Measurements from ENCODE around the gene CAMKMT. TPM values are rescaled to one million over a fixed set of nuclear protein-coding genes. Genes with fewer than 3 reads are reported as not detected.

Gene CAMKMT
- total and polyA plus RNA-seq, 7 donors = 6.1 to 15.6 (median 11.6) TPM

GRCh38 chr2:44745922-44746766 lies 384.4 kb downstream of the CAMKMT start:
- TF ChIP-seq EP300 (IDR thresholded peaks at IDR 0.05) (no peak), POLR2AphosphoS5 (IDR thresholded peaks at IDR 0.05) (no peak), POLR2A (IDR thresholded peaks at IDR 0.05) (no peak), CTCF (IDR thresholded peaks at IDR 0.05) (no peak)
- WGBS, 2 donors = 81 to 94% methylated on average over 4 of the region's 4 CpGs
- Histone ChIP-seq H3K4me1 (peaks cover 0 to 23% (median 12%) of the 10 kb centered on the region in 4 donors), H3K27ac (no peak overlapping the region), H3K9me3 (no peaks in the 10 kb centered on the region), H3K4me3 (no peak overlapping the region), H3K27me3 (no peaks in the 10 kb centered on the region), H3K36me3 (no peaks in the 10 kb centered on the region)
- DNase-seq = no peak
- intact Hi-C loops (cut with DNase I) = no loop called here

GRCh38 chr2:44746856-44747615 lies 385.3 kb downstream of the CAMKMT start:
- H3K4me1 ChIP-seq = peaks cover 0 to 23% (median 12%) of the 10 kb centered on the region in 4 donors
- DNase-seq = no peak
- no peaks in the 10 kb centered on the region for H3K36me3 ChIP-seq
- WGBS, 2 donors = 92 to 93% methylated on average over 8 of the region's 8 CpGs
- no peak overlapping the region for H3K4me3 ChIP-seq
- TF ChIP-seq POLR2A (IDR thresholded peaks at IDR 0.05) (no peak), EP300 (IDR thresholded peaks at IDR 0.05) (no peak), CTCF (IDR thresholded peaks at IDR 0.05) (no peak), POLR2AphosphoS5 (IDR thresholded peaks at IDR 0.05) (no peak)
- intact Hi-C loops (cut with DNase I) = no loop called here
- H3K27ac ChIP-seq = no peak overlapping the region
- no peaks in the 10 kb centered on the region for H3K27me3 ChIP-seq
- no peaks in the 10 kb centered on the region for H3K9me3 ChIP-seq

- intact Hi-C loops (cut with DNase I) = no loop called here
- Histone ChIP-seq H3K36me3 (no peaks in the 10 kb centered on the region), H3K27me3 (no peaks in the 10 kb centered on the region), H3K27ac (no peak overlapping the region), H3K9me3 (no peaks in the 10 kb centered on the region), H3K4me3 (no peak overlapping the region), H3K4me1 (peaks cover 0 to 23% (median 12%) of the 10 kb centered on the region in 4 donors)
- no peak for TF ChIP-seq POLR2A (IDR thresholded peaks at IDR 0.05)
- no peak for TF ChIP-seq EP300 (IDR thresholded peaks at IDR 0.05)
- no peak for TF ChIP-seq POLR2AphosphoS5 (IDR thresholded peaks at IDR 0.05)
- TF ChIP-seq CTCF (IDR thresholded peaks at IDR 0.05) = no peak
- no peak for DNase-seq
Measured at GRCh38 chr2:44747794-44748193, 386.0 kb downstream of the CAMKMT start.

- Histone ChIP-seq H3K27me3 (no peaks in the 10 kb centered on the region), H3K9me3 (no peaks in the 10 kb centered on the region), H3K4me1 (peaks cover 0 to 2% (median 0%) of the 10 kb centered on the region in 4 donors), H3K27ac (no peak overlapping the region), H3K4me3 (no peak overlapping the region), H3K36me3 (no peaks in the 10 kb centered on the region)
- 86 to 91% methylated on average over 8 of the region's 8 CpGs for WGBS, 2 donors
- no peak for DNase-seq
- intact Hi-C loops (cut with DNase I) = no loop called here
- TF ChIP-seq EP300 (IDR thresholded peaks at IDR 0.05) = no peak
- no peak for TF ChIP-seq POLR2A (IDR thresholded peaks at IDR 0.05)
- TF ChIP-seq CTCF (IDR thresholded peaks at IDR 0.05) = no peak
- no peak for TF ChIP-seq POLR2AphosphoS5 (IDR thresholded peaks at IDR 0.05)
Measured at GRCh38 chr2:44751754-44752479, 390.2 kb downstream of the CAMKMT start.
